Parathyroid adenoma (tissue), 2 donors: ENCODE data around the gene MYO3B.

Experiments used
- H2AFZ ChIP-seq: fragments of 300-600 bp; sonication (generic); one replicate; pipeline ENCODE4 v1.7.0; 2017; ENCODE audit warnings: antibody characterized with exemption, mild to moderate bottlenecking
- H3K27ac ChIP-seq: fragments of 300-600 bp; sonication (generic); one replicate; pipeline ENCODE4 v1.7.0; 2017
- H3K27me3 ChIP-seq: fragments of 300-600 bp; sonication (generic); one replicate; pipeline ENCODE4 v1.7.0; 2017; ENCODE audit warnings: low read length; ENCODE audit not compliant: control insufficient read depth, insufficient read depth
- H3K36me3 ChIP-seq: fragments of 300-600 bp; sonication (generic); one replicate; pipeline ENCODE4 v1.7.0; 2017; ENCODE audit warnings: low read length; ENCODE audit not compliant: control insufficient read depth, insufficient read depth
- H3K4me1 ChIP-seq: fragments of 300-600 bp; sonication (generic); one replicate; pipeline ENCODE4 v1.7.0; 2017; ENCODE audit warnings: control low read depth
- H3K4me2 ChIP-seq: fragments of 300-600 bp; sonication (generic); one replicate; pipeline ENCODE4 v1.7.0; 2017; ENCODE audit warnings: low read length
- H3K4me3 ChIP-seq: fragments of 300-600 bp; sonication (generic); one replicate; pipeline ENCODE4 v1.7.0; 2017; ENCODE audit warnings: low read depth, low read length
- H3K79me2 ChIP-seq: fragments of 300-600 bp; sonication (generic); one replicate; pipeline ENCODE4 v1.7.0; 2017; ENCODE audit warnings: control low read depth
- H3K9ac ChIP-seq: fragments of 300-600 bp; sonication (generic); one replicate; pipeline ENCODE4 v1.7.0; 2017; ENCODE audit warnings: mild to moderate bottlenecking
- H3K9me3 ChIP-seq: fragments of 300-600 bp; sonication (generic); one replicate; pipeline ENCODE4 v1.7.0; 2017; ENCODE audit warnings: low read length; ENCODE audit not compliant: control insufficient read depth
- TF ChIP-seq, protein P1 (sequence below): fragments of 300-600 bp; sonication (generic); IDR thresholded peaks from one replicate; pipeline ENCODE4 v1.7.0; 2017; ENCODE audit warnings: antibody characterized with exemption, mild to moderate bottlenecking
- donor health status: primary hyperparathyroidism.

MYO3B gene

DNA sequence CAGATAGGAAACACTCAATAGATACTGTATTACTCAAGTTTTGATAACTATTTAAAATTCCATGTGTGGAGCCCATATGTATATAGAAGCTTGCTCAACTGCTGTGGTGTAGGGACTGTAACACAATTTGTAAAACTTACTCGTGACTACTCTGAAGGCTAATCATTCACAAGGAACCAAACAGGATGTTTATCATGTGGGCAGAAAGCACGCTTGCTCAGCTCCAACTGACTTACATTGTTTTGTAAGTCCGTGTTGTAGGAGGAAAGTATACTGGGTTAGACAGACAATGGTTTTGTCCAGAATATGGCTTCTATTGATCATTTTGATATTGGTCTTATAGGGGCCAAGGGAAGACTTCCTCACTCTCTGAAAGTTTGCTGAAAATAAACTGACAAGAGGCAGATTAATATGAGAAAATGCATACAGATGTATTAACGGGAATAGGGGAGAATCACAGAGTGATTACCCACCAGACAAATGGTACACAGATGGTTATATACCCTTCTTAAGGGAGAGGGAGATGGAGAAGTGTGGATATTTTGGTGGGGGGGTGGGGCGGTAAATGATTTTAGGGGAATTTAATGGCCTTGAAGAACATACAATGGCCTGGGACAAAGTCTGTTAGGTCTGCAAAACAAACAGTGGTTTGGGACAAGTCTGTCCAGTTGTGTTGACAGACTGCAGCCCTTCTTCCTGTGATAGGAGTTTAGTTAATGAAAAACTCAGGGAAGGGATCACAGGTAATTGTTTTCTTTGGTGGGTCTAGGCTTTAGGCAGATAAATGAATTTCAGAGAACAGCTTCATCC, 277.9 kb downstream of the MYO3B start:
- Histone ChIP-seq H3K4me2 (no peak overlapping the region), H3K4me1 (no peaks in the 10 kb centered on the region), H3K79me2 (no peaks in the 10 kb centered on the region), H3K27ac (no peak overlapping the region), H3K9me3 (no peaks in the 10 kb centered on the region), H2AFZ (no peak overlapping the region), H3K36me3 (no peaks in the 10 kb centered on the region), H3K9ac (no peak overlapping the region), H3K27me3 (no peaks in the 10 kb centered on the region), H3K4me3 (no peak overlapping the region)
- TF ChIP-seq, protein P1, sequence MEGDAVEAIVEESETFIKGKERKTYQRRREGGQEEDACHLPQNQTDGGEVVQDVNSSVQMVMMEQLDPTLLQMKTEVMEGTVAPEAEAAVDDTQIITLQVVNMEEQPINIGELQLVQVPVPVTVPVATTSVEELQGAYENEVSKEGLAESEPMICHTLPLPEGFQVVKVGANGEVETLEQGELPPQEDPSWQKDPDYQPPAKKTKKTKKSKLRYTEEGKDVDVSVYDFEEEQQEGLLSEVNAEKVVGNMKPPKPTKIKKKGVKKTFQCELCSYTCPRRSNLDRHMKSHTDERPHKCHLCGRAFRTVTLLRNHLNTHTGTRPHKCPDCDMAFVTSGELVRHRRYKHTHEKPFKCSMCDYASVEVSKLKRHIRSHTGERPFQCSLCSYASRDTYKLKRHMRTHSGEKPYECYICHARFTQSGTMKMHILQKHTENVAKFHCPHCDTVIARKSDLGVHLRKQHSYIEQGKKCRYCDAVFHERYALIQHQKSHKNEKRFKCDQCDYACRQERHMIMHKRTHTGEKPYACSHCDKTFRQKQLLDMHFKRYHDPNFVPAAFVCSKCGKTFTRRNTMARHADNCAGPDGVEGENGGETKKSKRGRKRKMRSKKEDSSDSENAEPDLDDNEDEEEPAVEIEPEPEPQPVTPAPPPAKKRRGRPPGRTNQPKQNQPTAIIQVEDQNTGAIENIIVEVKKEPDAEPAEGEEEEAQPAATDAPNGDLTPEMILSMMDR = no peak

DNA sequence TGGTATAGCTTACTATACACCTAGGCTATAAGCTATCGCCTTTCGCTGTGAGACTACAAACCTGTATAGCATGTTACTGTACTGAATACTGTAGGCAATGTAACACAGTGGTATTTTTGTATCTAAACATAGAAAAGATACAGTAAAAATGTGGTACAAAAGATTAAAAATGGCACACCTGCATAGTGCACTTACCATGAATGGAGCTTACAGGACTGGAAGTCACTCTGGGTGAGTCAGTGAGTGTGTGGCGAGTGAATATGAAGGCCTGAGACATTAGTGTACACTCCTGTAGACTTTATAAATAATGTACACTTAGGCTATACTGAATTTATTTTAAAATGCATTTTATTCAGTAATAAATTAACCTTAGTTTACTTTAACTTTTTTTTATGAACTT, 279.0 kb downstream of the MYO3B start:
- Histone ChIP-seq H3K36me3 (no peaks in the 10 kb centered on the region), H3K4me3 (no peak overlapping the region), H3K4me1 (no peaks in the 10 kb centered on the region), H3K79me2 (no peaks in the 10 kb centered on the region), H3K9ac (no peak overlapping the region), H3K27me3 (no peaks in the 10 kb centered on the region), H3K4me2 (no peak overlapping the region), H3K9me3 (no peaks in the 10 kb centered on the region), H2AFZ (no peak overlapping the region), H3K27ac (no peak overlapping the region)
- TF ChIP-seq, protein P1 = no peak

DNA sequence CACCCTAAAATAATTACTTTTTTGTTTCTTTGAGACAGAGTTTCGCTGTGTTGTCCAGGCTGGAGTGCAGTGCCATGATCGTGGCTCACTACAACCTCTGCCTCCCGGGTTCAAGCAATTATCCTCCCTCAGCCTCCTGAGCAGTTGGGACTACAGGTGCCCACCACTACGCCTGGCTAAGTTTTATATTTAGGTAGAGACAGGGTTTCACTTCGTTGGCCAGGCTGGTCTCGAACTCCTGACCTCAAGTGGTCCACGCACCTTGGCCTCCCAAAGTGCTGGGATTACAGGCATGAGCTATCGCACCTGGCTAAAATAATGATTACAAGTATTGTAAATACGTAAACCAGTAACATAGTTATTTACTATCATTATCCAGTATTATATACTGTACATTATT, 279.8 kb downstream of the MYO3B start:
- Histone ChIP-seq H3K36me3 (no peaks in the 10 kb centered on the region), H3K27me3 (no peaks in the 10 kb centered on the region), H3K27ac (no peak overlapping the region), H3K79me2 (no peaks in the 10 kb centered on the region), H2AFZ (no peak overlapping the region), H3K4me2 (no peak overlapping the region), H3K4me1 (no peaks in the 10 kb centered on the region), H3K4me3 (no peak overlapping the region), H3K9me3 (no peaks in the 10 kb centered on the region), H3K9ac (no peak overlapping the region)
- TF ChIP-seq, protein P1 = no peak

DNA sequence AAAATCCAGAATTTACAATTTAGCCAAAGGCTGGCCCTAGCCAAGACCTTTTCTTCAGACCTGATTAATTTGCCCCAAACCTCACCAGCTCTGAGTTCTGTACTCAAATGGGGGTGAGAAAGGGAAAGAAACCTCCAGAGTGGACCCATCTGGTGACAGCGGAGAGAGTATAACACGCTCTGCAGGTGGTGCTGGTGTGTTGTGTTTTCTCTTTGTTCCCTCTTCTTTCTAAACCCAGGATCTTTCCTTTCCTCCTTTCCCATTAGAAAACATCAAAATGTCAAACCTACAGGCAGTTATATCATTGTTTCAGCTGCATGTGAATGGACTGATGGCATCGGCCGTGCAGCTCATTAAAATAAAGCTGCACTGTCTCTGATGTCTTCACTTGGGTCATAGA, 283.9 kb downstream of the MYO3B start:
- Histone ChIP-seq H3K9ac (no peak overlapping the region), H3K4me1 (no peaks in the 10 kb centered on the region), H2AFZ (no peak overlapping the region), H3K27me3 (no peaks in the 10 kb centered on the region), H3K4me2 (no peak overlapping the region), H3K27ac (no peak overlapping the region), H3K9me3 (no peaks in the 10 kb centered on the region), H3K79me2 (no peaks in the 10 kb centered on the region), H3K4me3 (no peak overlapping the region), H3K36me3 (no peaks in the 10 kb centered on the region)
- TF ChIP-seq, protein P1 = no peak
